AG09319 (cell line): ENCODE results near the gene DDX5.
A peak's percentile ranks its signal among the peaks of the same experiment; 100 is the strongest.

Source experiments
- DNase-seq: peaks from one replicate; pipeline ENCODE4 v3.0.0-alpha.2; 2010; ENCODE audit warnings: low read depth; ENCODE audit errors: extremely low read depth
- CTCF ChIP-seq: IDR thresholded peaks from 2 replicates; pipeline ENCODE4 v1.5.1; 2011; ENCODE audit warnings: low read depth, mild to moderate bottlenecking, inconsistent platforms, low read length, moderate library complexity

DDX5 gene

GRCh38 chr17:64492481-64493109, 13.5 kb downstream of the DDX5 start:
- no peak for DNase-seq
- TF ChIP-seq CTCF, result peak; percentile 34

- no peak for TF ChIP-seq CTCF
Observed at GRCh38 chr17:64491994-64492393, 14.1 kb downstream of the DDX5 start.

GRCh38 chr17:64491034-64491860, 14.8 kb downstream of the DDX5 start:
- peak; percentile 68 for TF ChIP-seq CTCF
- no peak for DNase-seq

More at GRCh38 chr17:64491994-64492393, 14.1 kb downstream of the DDX5 start:
- no peak for DNase-seq

- TF ChIP-seq CTCF, result no peak
- DNase-seq, result no peak
Observed at GRCh38 chr17:64488301-64488700, 17.8 kb downstream of the DDX5 start.

- no peak for TF ChIP-seq CTCF
Observed at GRCh38 chr17:64484380-64484779, 21.7 kb downstream of the DDX5 start.

GRCh38 chr17:64480951-64481350, 25.1 kb downstream of the DDX5 start:
- no peak for TF ChIP-seq CTCF
- no peak for DNase-seq

More at GRCh38 chr17:64484380-64484779, 21.7 kb downstream of the DDX5 start:
- DNase-seq, result no peak

GRCh38 chr17:64477849-64478248, 28.2 kb downstream of the DDX5 start:
- no peak for DNase-seq
- TF ChIP-seq CTCF, result no peak
